Esophagus squamous epithelium (tissue), 5 donors: ENCODE data around the gene TMTC2. TPM values are rescaled to one million over a fixed set of nuclear protein-coding genes. Genes with fewer than 3 reads are reported as not detected.

Source experiments
- DNase-seq: peaks from one replicate; lab custom pipeline; 2025; lab: John Stamatoyannopoulos, UW
- H3K27ac ChIP-seq, 4 donors: fragments of 200-600 bp; sonication (generic); one replicate each; pipeline ENCODE4 v1.5.1; 2016 to 2019; ENCODE audit warnings: mild to moderate bottlenecking in 1 of 4
- H3K27me3 ChIP-seq, 4 donors: fragments of 200-600 bp; sonication (generic); 1 replicate in 3 of 4; 2 replicates in 1 of 4; pipeline versions ENCODE4 v1.5.1 to v1.6.0; 2017 to 2021; ENCODE audit warnings: antibody characterized with exemption in 1 of 4
- H3K36me3 ChIP-seq, 3 donors: fragments of 200-600 bp; sonication (generic); one replicate each; pipeline ENCODE4 v1.5.1; 2016 to 2019
- H3K4me1 ChIP-seq, 3 donors: fragments of 200-600 bp; sonication (generic); one replicate each; pipeline ENCODE4 v1.5.1; 2017 to 2019
- H3K4me3 ChIP-seq, 4 donors: fragments of 200-600 bp; sonication (generic); 1 replicate in 3 of 4; 2 replicates in 1 of 4; pipeline ENCODE4 v1.5.1; 2016 to 2019; ENCODE audit warnings: mild to moderate bottlenecking in 2 of 4, moderate library complexity in 1 of 4
- H3K9me3 ChIP-seq, 3 donors: fragments of 200-600 bp; sonication (generic); one replicate each; pipeline ENCODE4 v1.5.1; 2016 to 2019
- POLR2A ChIP-seq, 4 donors: fragments of 450-650 bp; IDR thresholded peaks; one replicate each; pipeline ENCODE4 v1.6.1; 2017; ENCODE audit warnings: antibody characterized with exemption in 4 of 4, mild to moderate bottlenecking in 4 of 4, moderate library complexity in 3 of 4
- WGBS, 2 donors: methylation state at CpG; one replicate each; pipeline ENCODE4 v1.1.5; 2018; 5-methylcytosine and 5-hydroxymethylcytosine counted together
- intact Hi-C: fragments of 100-400 bp; cut with DNase I; formaldehyde crosslinking; loops from one replicate; pipeline ENCODE4 v1.15.0; 2022
- total RNA-seq, 4 donors: library from RNA; depleted of rRNA; stranded (reverse); fragments of >200 nt; gene quantifications; one replicate each; pipeline ENCODE4 v1.1.0, GENCODE V29; 2016
- TF ChIP-seq, protein P1 (sequence below), 6 experiments: fragments of 450-650 bp in 4 of 6; fragments of 200-600 bp in 2 of 6; sonication (generic) in 2 of 6; IDR thresholded peaks; one replicate each; pipeline ENCODE4 v1.5.1; 2016 to 2019; ENCODE audit warnings: antibody characterized with exemption in 6 of 6, mild to moderate bottlenecking in 4 of 6, moderate library complexity in 4 of 6
- donor health status: DM: yes; HTN: yes; CAD: no.

Gene TMTC2
- total RNA-seq, 4 donors from 2014 or later: 18.3 to 27.0 (median 21.8) TPM

DNA sequence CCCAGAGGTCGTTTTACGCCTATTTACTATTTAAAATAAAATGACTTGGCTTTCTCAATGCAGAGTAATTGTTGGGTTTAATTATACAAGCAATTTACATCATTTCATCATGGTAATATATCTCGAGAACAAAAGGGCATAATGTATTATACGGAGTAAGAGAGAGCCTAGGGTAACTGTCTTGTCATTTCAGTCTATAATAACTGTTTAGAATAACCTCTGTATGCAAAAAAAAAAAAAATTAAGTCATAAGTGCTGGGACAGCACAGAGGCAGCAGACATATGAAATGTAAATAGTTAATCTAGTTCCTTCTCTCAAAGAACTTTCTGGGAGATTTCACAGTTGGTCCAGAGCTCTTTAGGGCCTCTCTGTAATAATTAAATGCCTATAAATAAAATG lies 284.9 kb downstream of the TMTC2 start:
- Histone ChIP-seq H3K4me1 (no peaks in the 10 kb centered on the region), H3K27me3 (no peaks in the 10 kb centered on the region), H3K4me3 (no peak overlapping the region), H3K36me3 (peaks cover 0 to 31% (median 0%) of the 10 kb centered on the region in 3 donors), H3K9me3 (no peaks in the 10 kb centered on the region), H3K27ac (no peak overlapping the region)
- TF ChIP-seq, protein P1, sequence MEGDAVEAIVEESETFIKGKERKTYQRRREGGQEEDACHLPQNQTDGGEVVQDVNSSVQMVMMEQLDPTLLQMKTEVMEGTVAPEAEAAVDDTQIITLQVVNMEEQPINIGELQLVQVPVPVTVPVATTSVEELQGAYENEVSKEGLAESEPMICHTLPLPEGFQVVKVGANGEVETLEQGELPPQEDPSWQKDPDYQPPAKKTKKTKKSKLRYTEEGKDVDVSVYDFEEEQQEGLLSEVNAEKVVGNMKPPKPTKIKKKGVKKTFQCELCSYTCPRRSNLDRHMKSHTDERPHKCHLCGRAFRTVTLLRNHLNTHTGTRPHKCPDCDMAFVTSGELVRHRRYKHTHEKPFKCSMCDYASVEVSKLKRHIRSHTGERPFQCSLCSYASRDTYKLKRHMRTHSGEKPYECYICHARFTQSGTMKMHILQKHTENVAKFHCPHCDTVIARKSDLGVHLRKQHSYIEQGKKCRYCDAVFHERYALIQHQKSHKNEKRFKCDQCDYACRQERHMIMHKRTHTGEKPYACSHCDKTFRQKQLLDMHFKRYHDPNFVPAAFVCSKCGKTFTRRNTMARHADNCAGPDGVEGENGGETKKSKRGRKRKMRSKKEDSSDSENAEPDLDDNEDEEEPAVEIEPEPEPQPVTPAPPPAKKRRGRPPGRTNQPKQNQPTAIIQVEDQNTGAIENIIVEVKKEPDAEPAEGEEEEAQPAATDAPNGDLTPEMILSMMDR (IDR thresholded peaks at IDR 0.05): no peak
- no peak for TF ChIP-seq POLR2A (IDR thresholded peaks at IDR 0.05)
- no peak for DNase-seq
- intact Hi-C loops: no loop called here
- 87 to 92% methylated on average over 4 of the region's 4 CpGs for WGBS, 2 donors

DNA sequence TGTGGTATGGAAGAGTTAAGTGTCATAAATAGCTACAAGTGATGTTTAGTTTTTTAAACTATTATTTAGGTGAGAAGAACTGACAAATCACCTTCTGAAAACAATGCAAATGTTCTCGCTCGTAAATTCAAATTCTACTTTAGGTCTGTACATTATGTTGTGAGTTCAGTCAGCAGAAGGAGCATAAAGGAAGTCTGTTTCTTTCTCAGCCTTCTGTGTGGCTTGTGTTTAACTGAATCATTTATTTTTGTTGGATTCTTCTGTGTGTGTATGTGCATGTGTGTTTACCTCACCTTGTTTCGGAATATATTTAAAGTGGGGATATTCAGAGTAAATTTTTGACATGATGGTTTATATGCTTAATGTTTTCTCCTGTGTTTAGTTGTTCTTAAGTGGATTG lies 285.9 kb downstream of the TMTC2 start:
- Histone ChIP-seq H3K4me1 (no peaks in the 10 kb centered on the region), H3K4me3 (no peak overlapping the region), H3K27me3 (no peaks in the 10 kb centered on the region), H3K27ac (no peak overlapping the region), H3K9me3 (no peaks in the 10 kb centered on the region), H3K36me3 (peaks cover 0 to 22% (median 0%) of the 10 kb centered on the region in 3 donors)
- intact Hi-C loops: no loop called here
- 87 to 95% methylated on average over 3 of the region's 3 CpGs for WGBS, 2 donors
- TF ChIP-seq, protein P1 (IDR thresholded peaks at IDR 0.05): no peak
- no peak for TF ChIP-seq POLR2A (IDR thresholded peaks at IDR 0.05)
- DNase-seq: no peak

DNA sequence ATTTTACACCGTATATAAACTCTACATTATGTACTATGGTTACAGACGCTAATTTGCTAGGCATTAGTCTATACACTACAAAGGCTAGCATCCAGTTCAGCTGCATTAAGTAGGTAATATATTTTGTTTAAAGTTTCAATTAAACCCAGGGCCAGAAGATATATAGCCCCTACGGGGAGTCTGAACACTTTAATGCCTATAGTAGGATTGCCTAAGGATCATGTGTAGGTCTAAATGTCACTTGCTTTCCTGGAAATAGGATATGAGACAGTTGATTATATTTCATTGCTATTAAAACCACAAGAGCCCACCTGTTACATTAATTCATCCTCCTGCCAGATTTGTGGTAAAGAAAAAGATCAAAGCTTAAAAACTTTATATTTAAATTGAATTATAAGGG lies 286.9 kb downstream of the TMTC2 start:
- 92 to 95% methylated on average over 3 of the region's 3 CpGs for WGBS, 2 donors
- DNase-seq: no peak
- Histone ChIP-seq H3K36me3 (peaks cover 0 to 17% (median 0%) of the 10 kb centered on the region in 3 donors), H3K4me1 (no peaks in the 10 kb centered on the region), H3K27me3 (no peaks in the 10 kb centered on the region), H3K9me3 (no peaks in the 10 kb centered on the region), H3K27ac (no peak overlapping the region), H3K4me3 (no peak overlapping the region)
- intact Hi-C loops: no loop called here
- no peak for TF ChIP-seq POLR2A (IDR thresholded peaks at IDR 0.05)
- TF ChIP-seq, protein P1 (IDR thresholded peaks at IDR 0.05): no peak

DNA sequence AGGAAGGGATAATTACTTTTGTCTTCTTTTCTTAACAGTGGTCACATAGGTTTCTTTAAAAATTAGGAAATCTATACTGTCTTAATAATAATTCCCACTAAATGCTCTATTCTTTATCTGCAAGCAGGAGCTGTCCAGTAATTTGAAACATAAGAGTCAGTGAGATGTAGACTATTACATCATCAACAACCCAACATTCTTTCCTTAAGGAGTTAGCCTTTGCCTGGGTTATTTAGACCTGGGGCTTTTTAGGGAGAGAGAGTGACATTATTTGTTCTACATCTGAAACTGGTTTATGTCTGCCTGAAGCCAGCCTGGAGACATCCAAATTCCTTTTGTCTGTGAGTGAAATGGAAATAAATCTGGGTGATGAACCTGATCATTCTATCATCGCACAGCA lies 294.4 kb downstream of the TMTC2 start:
- intact Hi-C loops: no loop called here
- Histone ChIP-seq H3K9me3 (no peaks in the 10 kb centered on the region), H3K4me3 (no peak overlapping the region), H3K27me3 (no peaks in the 10 kb centered on the region), H3K36me3 (peaks cover 0 to 4% (median 0%) of the 10 kb centered on the region in 3 donors), H3K4me1 (no peaks in the 10 kb centered on the region), H3K27ac (no peak overlapping the region)
- TF ChIP-seq POLR2A (IDR thresholded peaks at IDR 0.05): no peak
- TF ChIP-seq, protein P1 (IDR thresholded peaks at IDR 0.05): no peak
- WGBS, 2 donors: 81 to 96% methylated on average over 1 of the region's 1 CpG
- DNase-seq: no peak

DNA sequence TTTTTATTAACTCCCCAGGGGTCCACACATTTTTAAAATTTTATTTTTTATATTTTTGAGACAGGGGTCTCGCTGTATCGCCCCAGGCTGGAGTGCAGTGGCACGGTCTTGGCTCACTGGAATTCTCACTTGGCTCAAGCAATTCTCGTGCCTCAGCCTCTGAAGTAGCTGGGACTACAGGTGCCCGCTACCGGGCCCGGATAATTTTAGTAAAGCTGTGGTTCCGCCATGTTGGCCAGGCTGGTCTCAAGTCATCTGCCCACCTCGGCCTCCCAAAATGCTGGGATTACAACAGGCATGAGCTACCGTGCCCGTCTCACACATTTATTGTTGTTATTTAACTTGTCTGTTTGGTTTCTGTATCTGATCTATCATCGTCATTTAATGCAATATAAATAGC lies 307.4 kb downstream of the TMTC2 start:
- no peaks in the 10 kb centered on the region for H3K9me3 ChIP-seq
- H3K27ac ChIP-seq: no peak overlapping the region
- no peak overlapping the region for H3K4me3 ChIP-seq
- no peaks in the 10 kb centered on the region for H3K27me3 ChIP-seq
- H3K36me3 ChIP-seq: peaks cover 0 to 10% (median 0%) of the 10 kb centered on the region in 3 donors
- H3K4me1 ChIP-seq: no peaks in the 10 kb centered on the region
- TF ChIP-seq, protein P1 (IDR thresholded peaks at IDR 0.05): no peak
- TF ChIP-seq POLR2A (IDR thresholded peaks at IDR 0.05): no peak
- WGBS, 2 donors: 93 to 95% methylated on average over 12 of the region's 12 CpGs
- intact Hi-C loops: no loop called here
- DNase-seq: no peak
